Measurements from ENCODE around the gene PTCHD1. TPM values are rescaled to one million over a fixed set of nuclear protein-coding genes. Genes with fewer than 3 reads are reported as not detected.

Gene PTCHD1
- total RNA-seq, 1 experiment from 2014 or later: not detected

DNA sequence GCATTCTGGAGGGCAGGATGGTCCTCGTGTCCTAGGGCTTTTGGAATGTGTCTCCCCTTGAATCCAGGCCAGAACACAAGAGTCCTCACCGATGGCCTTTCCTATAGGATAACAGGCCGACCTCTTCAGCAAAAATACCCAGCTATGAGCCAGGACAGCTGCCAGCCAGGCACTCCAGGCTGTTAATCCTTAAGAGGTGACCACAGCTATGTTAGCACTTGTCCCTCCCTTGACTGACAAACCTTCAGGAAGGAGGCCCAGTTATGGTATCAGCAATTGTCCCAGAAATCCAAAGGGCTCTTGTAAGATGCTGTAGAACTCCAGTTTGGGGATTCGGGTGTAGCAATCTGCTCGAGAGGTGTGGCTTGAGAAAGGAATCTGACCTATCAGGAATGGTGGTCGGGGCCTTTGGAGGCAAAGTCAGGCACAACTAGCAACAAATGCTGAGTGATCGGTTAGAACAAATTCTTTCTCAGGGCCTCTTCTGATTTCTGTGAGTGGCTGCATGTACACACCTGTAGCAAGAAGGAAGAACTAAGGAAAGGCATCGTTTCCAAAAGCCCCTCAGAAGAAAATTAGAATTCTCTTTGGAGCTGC is 54.6 kb downstream of the PTCHD1 start:
- no peaks in the 10 kb centered on the region for H3K9me3 ChIP-seq (ENCODE audit: low read length)
- H3K27me3 ChIP-seq (ENCODE audit: low read length): peaks cover 38% of the 10 kb centered on the region
- no peak overlapping the region for H3K27ac ChIP-seq (ENCODE audit: low read length)
- no peak for ATAC-seq
- TF ChIP-seq, protein P1, sequence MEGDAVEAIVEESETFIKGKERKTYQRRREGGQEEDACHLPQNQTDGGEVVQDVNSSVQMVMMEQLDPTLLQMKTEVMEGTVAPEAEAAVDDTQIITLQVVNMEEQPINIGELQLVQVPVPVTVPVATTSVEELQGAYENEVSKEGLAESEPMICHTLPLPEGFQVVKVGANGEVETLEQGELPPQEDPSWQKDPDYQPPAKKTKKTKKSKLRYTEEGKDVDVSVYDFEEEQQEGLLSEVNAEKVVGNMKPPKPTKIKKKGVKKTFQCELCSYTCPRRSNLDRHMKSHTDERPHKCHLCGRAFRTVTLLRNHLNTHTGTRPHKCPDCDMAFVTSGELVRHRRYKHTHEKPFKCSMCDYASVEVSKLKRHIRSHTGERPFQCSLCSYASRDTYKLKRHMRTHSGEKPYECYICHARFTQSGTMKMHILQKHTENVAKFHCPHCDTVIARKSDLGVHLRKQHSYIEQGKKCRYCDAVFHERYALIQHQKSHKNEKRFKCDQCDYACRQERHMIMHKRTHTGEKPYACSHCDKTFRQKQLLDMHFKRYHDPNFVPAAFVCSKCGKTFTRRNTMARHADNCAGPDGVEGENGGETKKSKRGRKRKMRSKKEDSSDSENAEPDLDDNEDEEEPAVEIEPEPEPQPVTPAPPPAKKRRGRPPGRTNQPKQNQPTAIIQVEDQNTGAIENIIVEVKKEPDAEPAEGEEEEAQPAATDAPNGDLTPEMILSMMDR (conservative IDR thresholded peaks at IDR 0.05; ENCODE audit: low read depth, low read length): no peak
- TF ChIP-seq EZH2phosphoT487 (IDR thresholded peaks at IDR 0.05; ENCODE audit: borderline replicate concordance, low read length) (no peak), EZH2 (IDR thresholded peaks at IDR 0.05; ENCODE audit: low read length, unreplicated experiment) (no peak)
- no peak overlapping the region for H3K4me3 ChIP-seq (ENCODE audit: low read length)
- H3K4me2 ChIP-seq (ENCODE audit: low read length): no peak overlapping the region
- no TSS peak for BruUV-seq (replicated peaks)
- ChIA-PET POLR2A (ENCODE audit: unreplicated experiment) (no interaction called here), CTCF (no interaction called here)
- H3K9me2 ChIP-seq (replicated peaks; ENCODE audit: low read length): no peaks in the 10 kb centered on the region
- H2AFZ ChIP-seq (ENCODE audit: low read length): no peak overlapping the region
- H3K36me3 ChIP-seq (ENCODE audit: low read depth, low read length): no peaks in the 10 kb centered on the region
- H4K20me1 ChIP-seq (ENCODE audit: low read length): no peaks in the 10 kb centered on the region
- intact Hi-C loops (cut with micrococcal nuclease): no loop called here
- no peaks in the 10 kb centered on the region for H3F3A ChIP-seq (ENCODE audit: low read length, unreplicated experiment)
- H3K79me2 ChIP-seq (ENCODE audit: low read length): no peaks in the 10 kb centered on the region
- H3K4me1 ChIP-seq (ENCODE audit: insufficient read depth, low read length): no peaks in the 10 kb centered on the region
- H3K9ac ChIP-seq (ENCODE audit: low read length): no peak overlapping the region
- DNase-seq: no peak

DNA sequence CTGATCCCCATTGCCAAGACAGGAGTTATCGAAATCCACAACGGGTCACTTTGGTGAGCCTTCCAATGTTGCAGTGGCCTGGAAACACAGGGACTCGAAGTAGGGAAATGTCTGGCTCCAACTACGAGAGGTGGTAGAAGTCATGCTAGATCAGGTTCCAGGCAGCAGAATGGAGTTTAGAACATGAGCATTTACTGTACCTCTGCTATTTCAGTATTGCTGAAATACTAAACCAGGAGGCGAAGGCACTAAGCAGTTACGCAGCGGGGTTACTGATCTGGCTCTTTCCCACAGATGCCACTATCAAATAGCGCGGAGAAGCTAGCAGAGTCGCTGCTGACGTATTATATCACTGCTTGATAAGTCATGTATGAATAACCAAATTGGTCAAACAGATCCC is 56.3 kb downstream of the PTCHD1 start:
- Histone ChIP-seq H3K27ac (ENCODE audit: low read length) (no peak overlapping the region), H3K27me3 (ENCODE audit: low read length) (peaks cover 41% of the 10 kb centered on the region), H2AFZ (ENCODE audit: low read length) (no peak overlapping the region), H3K4me3 (ENCODE audit: low read length) (no peak overlapping the region), H3F3A (ENCODE audit: low read length, unreplicated experiment) (no peaks in the 10 kb centered on the region), H3K9me3 (ENCODE audit: low read length) (no peaks in the 10 kb centered on the region), H3K4me1 (ENCODE audit: insufficient read depth, low read length) (no peaks in the 10 kb centered on the region), H4K20me1 (ENCODE audit: low read length) (no peaks in the 10 kb centered on the region), H3K9me2 (replicated peaks; ENCODE audit: low read length) (no peaks in the 10 kb centered on the region), H3K79me2 (ENCODE audit: low read length) (no peaks in the 10 kb centered on the region), H3K36me3 (ENCODE audit: low read depth, low read length) (no peaks in the 10 kb centered on the region), H3K9ac (ENCODE audit: low read length) (no peak overlapping the region), H3K4me2 (ENCODE audit: low read length) (no peak overlapping the region)
- no TSS peak for BruUV-seq (replicated peaks)
- ATAC-seq (no peak), DNase-seq (no peak)
- POLR2A ChIA-PET (ENCODE audit: unreplicated experiment): no interaction called here
- TF ChIP-seq EZH2phosphoT487 (IDR thresholded peaks at IDR 0.05; ENCODE audit: borderline replicate concordance, low read length) (no peak), EZH2 (IDR thresholded peaks at IDR 0.05; ENCODE audit: low read length, unreplicated experiment) (no peak)
- TF ChIP-seq, protein P1 (conservative IDR thresholded peaks at IDR 0.05; ENCODE audit: low read depth, low read length): no peak
- CTCF ChIA-PET: no interaction called here
- intact Hi-C loops (cut with micrococcal nuclease): no loop called here

DNA sequence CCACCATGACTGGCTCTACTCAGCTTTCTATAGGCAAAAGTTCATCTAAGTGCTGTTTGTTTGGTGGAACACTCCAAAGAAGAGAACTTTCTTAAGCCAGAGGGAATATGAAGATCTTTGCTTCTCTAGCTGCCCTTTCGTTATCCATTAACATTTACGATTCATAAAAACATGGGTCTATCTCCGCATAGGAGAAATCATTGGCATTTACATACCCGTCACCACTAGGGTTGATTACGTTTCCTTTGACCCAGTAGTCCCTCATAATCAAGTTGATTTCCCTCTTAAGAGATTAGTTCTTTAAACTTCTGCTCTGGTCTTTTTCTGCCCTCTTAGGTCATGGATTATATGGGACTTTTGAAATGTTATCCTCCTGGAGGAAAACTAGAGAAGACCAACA is 57.5 kb downstream of the PTCHD1 start:
- peaks cover 39% of the 10 kb centered on the region; the same call in 1 of the 2 replicates for H3K27me3 ChIP-seq (ENCODE audit: low read length)
- POLR2A ChIA-PET (ENCODE audit: unreplicated experiment): no interaction called here
- no TSS peak for BruUV-seq (replicated peaks)
- H3K4me3 ChIP-seq (ENCODE audit: low read length): no peak overlapping the region
- no peaks in the 10 kb centered on the region for H3K4me1 ChIP-seq (ENCODE audit: insufficient read depth, low read length)
- no peak for ATAC-seq
- H3K27ac ChIP-seq (ENCODE audit: low read length): no peak overlapping the region
- H3K4me2 ChIP-seq (ENCODE audit: low read length): no peak overlapping the region
- H4K20me1 ChIP-seq (ENCODE audit: low read length): no peaks in the 10 kb centered on the region
- no peaks in the 10 kb centered on the region for H3K79me2 ChIP-seq (ENCODE audit: low read length)
- H3F3A ChIP-seq (ENCODE audit: low read length, unreplicated experiment): no peaks in the 10 kb centered on the region
- CTCF ChIA-PET: no interaction called here
- no peaks in the 10 kb centered on the region for H3K9me3 ChIP-seq (ENCODE audit: low read length)
- no peaks in the 10 kb centered on the region for H3K9me2 ChIP-seq (replicated peaks; ENCODE audit: low read length)
- H2AFZ ChIP-seq (ENCODE audit: low read length): no peak overlapping the region
- DNase-seq: no peak
- intact Hi-C loops (cut with micrococcal nuclease): no loop called here
- H3K9ac ChIP-seq (ENCODE audit: low read length): no peak overlapping the region
- TF ChIP-seq, protein P1 (conservative IDR thresholded peaks at IDR 0.05; ENCODE audit: low read depth, low read length): no peak
- TF ChIP-seq EZH2 (IDR thresholded peaks at IDR 0.05; ENCODE audit: low read length, unreplicated experiment): no peak
- no peak for TF ChIP-seq EZH2phosphoT487 (IDR thresholded peaks at IDR 0.05; ENCODE audit: borderline replicate concordance, low read length)
- H3K36me3 ChIP-seq (ENCODE audit: low read depth, low read length): no peaks in the 10 kb centered on the region
